ENCODE data around the gene CHST6. TPM values are rescaled to one million over a fixed set of nuclear protein-coding genes. Genes with fewer than 3 reads are reported as not detected.
A peak's percentile ranks its signal among the peaks of the same experiment; 100 is the strongest.

Gene CHST6
- total and polyA plus RNA-seq, 2 donors (not counting 1 experiment from before 2014, with no cell fraction given): 0.02 to 0.17 TPM

GRCh38 chr16:75443298-75443697, 51.9 kb downstream of the CHST6 start:
- no peak overlapping the region for H3K27ac ChIP-seq (ENCODE audit: insufficient read depth, low read length)
- H3K4me1 ChIP-seq (ENCODE audit: control insufficient read depth, extremely low read depth, insufficient read depth, low read length): no peaks in the 10 kb centered on the region
- H3K36me3 ChIP-seq (ENCODE audit: control insufficient read depth, insufficient read depth, low read length): no peaks in the 10 kb centered on the region
- no peaks in the 10 kb centered on the region for H3K27me3 ChIP-seq (ENCODE audit: control insufficient read depth, insufficient read depth, low read length)
- DNase-seq (ENCODE audit: low read depth in 2 of 2): peak in 1 of 2 donors; percentile 27
- no peaks in the 10 kb centered on the region for H3K9me3 ChIP-seq (ENCODE audit: control insufficient read depth, insufficient read depth, low read depth, low read length)
- no peak overlapping the region for H3K9ac ChIP-seq (ENCODE audit: insufficient read depth, low read length)
- no peaks in the 10 kb centered on the region for H4K20me1 ChIP-seq (ENCODE audit: control insufficient read depth, extremely low read depth, insufficient read depth, low read length)
- TF ChIP-seq CTCF (conservative IDR thresholded peaks at IDR 0.05 in 1 of 2, IDR thresholded peaks at IDR 0.05 in 1 of 2; ENCODE audit: low read depth in 1 of 2, low read length in 2 of 2) (no peak), EZH2 (IDR thresholded peaks at IDR 0.05; ENCODE audit: low read length, missing control alignments) (no peak)
- no peak overlapping the region for H3K4me3 ChIP-seq (replicated peaks in 1 of 4; ENCODE audit: control extremely low read depth in 1 of 4, insufficient read depth in 1 of 4, low read depth in 3 of 4, low read length in 4 of 4)
- no peak overlapping the region for H3K4me2 ChIP-seq (ENCODE audit: extremely low read depth, insufficient read depth, low read length)
- no peak overlapping the region for H2AFZ ChIP-seq (ENCODE audit: low read length)
- H3K79me2 ChIP-seq (ENCODE audit: control insufficient read depth, insufficient read depth, low read length): no peaks in the 10 kb centered on the region

GRCh38 chr16:75433732-75434413, 61.4 kb downstream of the CHST6 start:
- Histone ChIP-seq H3K9ac (ENCODE audit: insufficient read depth, low read length) (peak overlapping the region; percentile 92), H3K27ac (ENCODE audit: insufficient read depth, low read length) (peak overlapping the region; percentile 97), H3K4me3 (replicated peaks in 1 of 4; ENCODE audit: control extremely low read depth in 1 of 4, insufficient read depth in 1 of 4, low read depth in 3 of 4, low read length in 4 of 4) (peak overlapping the region; percentile 83 to 96 (median 88)), H3K4me1 (ENCODE audit: control insufficient read depth, extremely low read depth, insufficient read depth, low read length) (peaks cover 4% of the 10 kb centered on the region), H2AFZ (ENCODE audit: low read length) (peak overlapping the region; percentile 81), H4K20me1 (ENCODE audit: control insufficient read depth, extremely low read depth, insufficient read depth, low read length) (no peaks in the 10 kb centered on the region), H3K79me2 (ENCODE audit: control insufficient read depth, insufficient read depth, low read length) (peaks cover 20% of the 10 kb centered on the region), H3K27me3 (ENCODE audit: control insufficient read depth, insufficient read depth, low read length) (no peaks in the 10 kb centered on the region), H3K36me3 (ENCODE audit: control insufficient read depth, insufficient read depth, low read length) (no peaks in the 10 kb centered on the region), H3K4me2 (ENCODE audit: extremely low read depth, insufficient read depth, low read length) (peak overlapping the region; percentile 64), H3K9me3 (ENCODE audit: control insufficient read depth, insufficient read depth, low read depth, low read length) (no peaks in the 10 kb centered on the region)
- TF ChIP-seq EZH2 (IDR thresholded peaks at IDR 0.05; ENCODE audit: low read length, missing control alignments) (no peak), CTCF (conservative IDR thresholded peaks at IDR 0.05 in 1 of 2, IDR thresholded peaks at IDR 0.05 in 1 of 2; ENCODE audit: low read depth in 1 of 2, low read length in 2 of 2) (no peak)
- DNase-seq (ENCODE audit: low read depth in 2 of 2): peak; percentile 95 to 98

GRCh38 chr16:75432828-75433731, 62.2 kb downstream of the CHST6 start, which contains the start of gene CFDP1:
Gene CFDP1, minus strand, starts transcription at chr16:75433503. Its CDS starts 151 bp downstream, at chr16:75433352.
- no peaks in the 10 kb centered on the region for H3K9me3 ChIP-seq (ENCODE audit: control insufficient read depth, insufficient read depth, low read depth, low read length)
- no peaks in the 10 kb centered on the region for H3K36me3 ChIP-seq (ENCODE audit: control insufficient read depth, insufficient read depth, low read length)
- H3K9ac ChIP-seq (ENCODE audit: insufficient read depth, low read length): peak within 1 kb of the TSS; percentile 92
- H3K4me2 ChIP-seq (ENCODE audit: extremely low read depth, insufficient read depth, low read length): peak within 1 kb of the TSS; percentile 64
- H3K27ac ChIP-seq (ENCODE audit: insufficient read depth, low read length): peak within 1 kb of the TSS; percentile 97
- peak within 1 kb of the TSS; percentile 83 to 96 (median 88) for H3K4me3 ChIP-seq (replicated peaks in 1 of 4; ENCODE audit: control extremely low read depth in 1 of 4, insufficient read depth in 1 of 4, low read depth in 3 of 4, low read length in 4 of 4)
- peaks cover 4% of the 10 kb centered on the region for H3K4me1 ChIP-seq (ENCODE audit: control insufficient read depth, extremely low read depth, insufficient read depth, low read length)
- H3K79me2 ChIP-seq (ENCODE audit: control insufficient read depth, insufficient read depth, low read length): peaks cover 22% of the 10 kb centered on the region
- H2AFZ ChIP-seq (ENCODE audit: low read length): peak within 1 kb of the TSS; percentile 92
- DNase-seq (ENCODE audit: low read depth in 2 of 2): peak; percentile 86 to 95
- no peaks in the 10 kb centered on the region for H4K20me1 ChIP-seq (ENCODE audit: control insufficient read depth, extremely low read depth, insufficient read depth, low read length)
- no peak for TF ChIP-seq EZH2 (IDR thresholded peaks at IDR 0.05; ENCODE audit: low read length, missing control alignments)
- TF ChIP-seq CTCF (conservative IDR thresholded peaks at IDR 0.05 in 1 of 2, IDR thresholded peaks at IDR 0.05 in 1 of 2; ENCODE audit: low read depth in 1 of 2, low read length in 2 of 2): no peak
- no peaks in the 10 kb centered on the region for H3K27me3 ChIP-seq (ENCODE audit: control insufficient read depth, insufficient read depth, low read length)

All from fibroblast of lung (primary cell).